Measurements from ENCODE around the gene RAE1.

GRCh38 chr20:57408131-57408530 is 57.1 kb downstream of the RAE1 start:
- TF ChIP-seq POLR2AphosphoS5 (IDR thresholded peaks at IDR 0.05; ENCODE audit: insufficient read depth in 1 of 2, low read depth in 1 of 2), result no peak
- TF ChIP-seq POLR2A (IDR thresholded peaks at IDR 0.05), result no peak
- no peak for TF ChIP-seq CTCF (IDR thresholded peaks at IDR 0.05)

Measured in vagina (tissue), 2 donors.